KMS-11 (cell line): Measurements from ENCODE around the gene CCL16.

Experiments used
- H2AFZ ChIP-seq: fragments of 200-600 bp; sonication (generic); 2 replicates; pipeline ENCODE4 v1.6.1; 2016; ENCODE audit warnings: antibody characterized with exemption, mixed run types, low read depth
- H3K27ac ChIP-seq: fragments of 200-600 bp; sonication (generic); 2 replicates; pipeline ENCODE4 v1.6.1; 2016; ENCODE audit warnings: mild to moderate bottlenecking, mixed run types
- H3K27me3 ChIP-seq: fragments of 200-600 bp; sonication (generic); 2 replicates; pipeline ENCODE4 v1.6.1; 2017; ENCODE audit warnings: mild to moderate bottlenecking, low read depth, mixed run types, moderate library complexity; ENCODE audit not compliant: insufficient read depth
- H3K36me3 ChIP-seq: fragments of 200-600 bp; sonication (generic); 2 replicates; pipeline ENCODE4 v1.6.1; 2017; ENCODE audit warnings: mild to moderate bottlenecking, mixed run types; ENCODE audit not compliant: insufficient read depth
- H3K4me1 ChIP-seq: fragments of 200-600 bp; sonication (generic); 2 replicates; pipeline ENCODE4 v1.6.1; 2016; ENCODE audit warnings: mild to moderate bottlenecking, low read depth, mixed run types; ENCODE audit not compliant: poor library complexity, severe bottlenecking
- H3K4me2 ChIP-seq: fragments of 200-600 bp; sonication (generic); 2 replicates; pipeline ENCODE4 v1.7.0; 2016; ENCODE audit warnings: mild to moderate bottlenecking, mixed run types
- H3K4me3 ChIP-seq: fragments of 200-600 bp; sonication (generic); IDR thresholded peaks from 2 replicates; pipeline ENCODE4 v1.6.1; 2017; ENCODE audit warnings: low read depth, low read length, mixed read lengths; ENCODE audit not compliant: insufficient read depth
- H3K79me2 ChIP-seq: fragments of 200-600 bp; sonication (generic); 2 replicates; pipeline ENCODE4 v1.6.1; 2016; ENCODE audit warnings: low read depth, mixed run types; ENCODE audit not compliant: insufficient read depth
- H3K9ac ChIP-seq: fragments of 200-600 bp; sonication (generic); 2 replicates; pipeline ENCODE4 v1.6.1; 2016; ENCODE audit warnings: mild to moderate bottlenecking, mixed run types
- H4K20me1 ChIP-seq: fragments of 200-600 bp; sonication (generic); 2 replicates; pipeline ENCODE4 v1.6.1; 2016; ENCODE audit warnings: mild to moderate bottlenecking, mixed run types; ENCODE audit not compliant: insufficient read depth
- CTCF ChIP-seq: fragments of 200-600 bp; sonication (generic); conservative IDR thresholded peaks from 2 replicates; pipeline ENCODE4 v1.6.1; 2017; ENCODE audit warnings: low read depth, mild to moderate bottlenecking, antibody characterized with exemption, low read length, moderate library complexity, mixed read lengths

CCL16 gene

GRCh38 chr17:36001862-36002603 lies 20.7 kb upstream of the CCL16 start:
- Histone ChIP-seq H3K4me2 (no peak overlapping the region), H3K27ac (no peak overlapping the region), H3K4me1 (no peaks in the 10 kb centered on the region), H3K79me2 (no peaks in the 10 kb centered on the region), H3K27me3 (no peaks in the 10 kb centered on the region), H2AFZ (no peak overlapping the region), H3K4me3 (no peak overlapping the region), H3K36me3 (no peaks in the 10 kb centered on the region), H3K9ac (no peak overlapping the region), H4K20me1 (no peaks in the 10 kb centered on the region)
- no peak for TF ChIP-seq CTCF

GRCh38 chr17:36001110-36001771 lies 19.9 kb upstream of the CCL16 start, which contains the start of gene CCL15:
Gene CCL15 (minus strand): TSS chr17:36001553. CDS start chr17:36001492, 61 bp downstream.
- no peak for TF ChIP-seq CTCF

DNA sequence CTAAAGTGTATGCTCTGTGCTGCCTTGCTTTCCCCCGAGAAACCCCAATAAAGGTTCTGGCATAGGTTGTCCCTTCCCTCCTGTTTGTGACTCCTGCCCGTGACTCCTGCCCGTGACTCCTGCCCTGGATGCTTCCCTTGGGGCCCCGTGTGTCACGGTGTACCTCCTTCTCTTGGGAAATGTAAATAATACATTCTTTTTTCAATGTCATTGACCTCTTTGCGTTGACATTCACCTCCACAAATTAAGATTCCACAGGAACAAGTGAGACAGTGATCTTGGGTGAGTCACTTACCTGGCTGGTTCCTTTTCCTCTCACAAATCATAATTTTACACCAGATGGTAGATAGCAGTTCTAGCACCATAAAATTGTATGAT lies 19.4 kb upstream of the CCL16 start:
- no peak overlapping the region for H3K4me2 ChIP-seq
- H4K20me1 ChIP-seq, result no peaks in the 10 kb centered on the region
- no peak overlapping the region for H2AFZ ChIP-seq
- no peak overlapping the region for H3K9ac ChIP-seq
- H3K27me3 ChIP-seq, result no peaks in the 10 kb centered on the region
- no peaks in the 10 kb centered on the region for H3K4me1 ChIP-seq
- no peak overlapping the region for H3K4me3 ChIP-seq
- no peak for TF ChIP-seq CTCF
- no peaks in the 10 kb centered on the region for H3K79me2 ChIP-seq
- H3K27ac ChIP-seq, result no peak overlapping the region
- no peaks in the 10 kb centered on the region for H3K36me3 ChIP-seq

More at GRCh38 chr17:36001110-36001771, 19.9 kb upstream of the CCL16 start, which contains the start of gene CCL15:
- no peak within 1 kb of the TSS for H3K27ac ChIP-seq
- H3K79me2 ChIP-seq, result no peaks in the 10 kb centered on the region
- H3K4me3 ChIP-seq, result no peak within 1 kb of the TSS
- no peaks in the 10 kb centered on the region for H4K20me1 ChIP-seq
- no peak within 1 kb of the TSS for H3K9ac ChIP-seq
- H3K27me3 ChIP-seq, result no peaks in the 10 kb centered on the region
- H3K4me2 ChIP-seq, result no peak within 1 kb of the TSS
- H3K4me1 ChIP-seq, result no peaks in the 10 kb centered on the region
- no peaks in the 10 kb centered on the region for H3K36me3 ChIP-seq
- H2AFZ ChIP-seq, result no peak within 1 kb of the TSS

GRCh38 chr17:35998756-35999155 lies 17.5 kb upstream of the CCL16 start:
- H3K27me3 ChIP-seq, result no peaks in the 10 kb centered on the region
- H3K9ac ChIP-seq, result no peak overlapping the region
- no peaks in the 10 kb centered on the region for H3K36me3 ChIP-seq
- H4K20me1 ChIP-seq, result no peaks in the 10 kb centered on the region
- H3K4me3 ChIP-seq, result no peak overlapping the region
- no peak overlapping the region for H3K4me2 ChIP-seq
- H3K4me1 ChIP-seq, result no peaks in the 10 kb centered on the region
- no peak overlapping the region for H2AFZ ChIP-seq
- no peaks in the 10 kb centered on the region for H3K79me2 ChIP-seq
- no peak overlapping the region for H3K27ac ChIP-seq
- no peak for TF ChIP-seq CTCF
